Heart left ventricle (tissue), 13 donors: ENCODE data around the gene B4GALT2.

ENCODE experiments used
- CTCF ChIP-seq, 12 donors: fragments of 200-600 bp; sonication (generic) in 4 of 12; IDR thresholded peaks; one replicate each; pipeline versions ENCODE4 v1.5.0 to v1.8.0; 2018 to 2022; ENCODE audit warnings: antibody characterized with exemption in 12 of 12, mild to moderate bottlenecking in 5 of 12
- POLR2A ChIP-seq, 2 donors: fragments of 450-650 bp; IDR thresholded peaks; one replicate each; pipeline ENCODE4 v1.6.1; 2017; ENCODE audit warnings: antibody characterized with exemption in 2 of 2, mild to moderate bottlenecking in 2 of 2, moderate library complexity in 2 of 2
- donor health status: ischemic (EF 13 %, LVEDD 7.1; RV severe dilation, severe dysfunction).
- donor health status: DM: no; HTN: yes; CAD: no.
- donor health status: DM: no; HTN: no; CAD: no.
- donor health status: ischemic (EF 25% LVEDD 6.9; RV normal size, moderate dysfunction).
- donor health status: ischemic (EF 25% LVEDD 5.7; RV mildly dilated, moderate dysfunction).
- donor health status: ischemic (EF 35%, LVEDD 5.7; RV mildly dilated, moderate dysfunction).
- donor health status: nonischemic (EF 11% LVEDD 7.7; RV severe dilation, severe dysfunction).
- donor health status: DM: yes; HTN: yes; CAD: no.
- donor health status: PGD.
- donor health status: ischemic (EF 29% LVEDD 5.4; RV normal size, mild dysfunction).
- donor health status: nonischemic (EF 23%, LVEDD 6.1; RV moderate dilation, normal function).

- TF ChIP-seq CTCF (IDR thresholded peaks at IDR 0.05) (peak in 1 of 12 donors; percentile 29), POLR2A (IDR thresholded peaks at IDR 0.05) (peak in 1 of 2 donors; percentile 34)
Measured at GRCh38 chr1:43991476-43992231, 12.6 kb downstream of the B4GALT2 start, which contains the start of gene CCDC24.
